Left renal cortex interstitium (tissue), 4 donors: ENCODE results near the gene KCNMB2. TPM values are rescaled to one million over a fixed set of nuclear protein-coding genes. Genes with fewer than 3 reads are reported as not detected.

ENCODE experiments used
- DNase-seq, 4 donors: peaks; one replicate each; pipeline ENCODE4 v3.0.0-alpha.2; 2013; ENCODE audit warnings: low read depth in 4 of 4, low spot score in 2 of 4, missing footprints in 1 of 4
- polyA plus RNA-seq, 4 donors: library from polyadenylated mRNA; unstranded; fragments of 120-200 nt; gene quantifications; one replicate each; pipeline ENCODE4 v1.2.1, GENCODE V29; 2013; ENCODE audit not compliant: insufficient read length in 4 of 4

The KCNMB2 gene
- polyA plus RNA-seq, 4 donors = 22.5 to 32.0 (median 29.9) TPM

GRCh38 chr3:178802259-178802658 is 266.0 kb downstream of the KCNMB2 start:
- no peak for DNase-seq

DNA sequence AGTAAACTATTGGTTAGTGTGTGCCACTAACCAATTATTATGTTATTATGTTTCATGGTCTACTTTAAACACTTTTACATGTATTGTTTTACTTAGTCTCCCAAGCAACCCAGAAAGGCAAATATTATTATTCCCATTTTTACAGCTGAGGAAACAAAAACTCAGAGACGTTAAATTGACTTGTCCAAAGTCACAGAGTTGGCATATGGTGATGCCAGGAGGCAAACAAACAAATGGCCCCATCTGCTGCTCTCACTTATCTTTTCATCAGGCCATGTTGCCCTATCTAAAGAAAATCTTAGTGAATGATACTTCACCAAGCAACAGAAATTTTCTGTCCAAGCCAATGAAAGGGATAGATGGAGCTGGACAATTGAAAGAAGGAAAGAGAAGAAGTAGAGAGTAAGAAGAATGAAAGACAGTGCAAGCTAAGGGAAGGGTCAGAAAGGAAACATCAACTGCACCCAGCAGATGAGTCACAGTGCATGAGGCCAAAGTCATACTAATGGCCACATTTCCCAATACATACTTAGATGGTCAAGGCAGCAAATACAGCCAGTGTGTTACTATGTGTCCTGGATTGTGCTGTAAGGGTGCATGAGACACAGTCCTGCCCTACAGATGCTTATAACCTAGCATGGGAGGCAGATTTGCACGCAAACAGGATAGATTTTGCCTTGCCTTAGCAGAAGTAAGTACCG is 266.9 kb downstream of the KCNMB2 start:
- DNase-seq = no peak

GRCh38 chr3:178804606-178805005 is 268.4 kb downstream of the KCNMB2 start:
- DNase-seq = no peak

GRCh38 chr3:178805741-178806140 is 269.5 kb downstream of the KCNMB2 start:
- no peak for DNase-seq

- DNase-seq = no peak
These were observed 270.4 kb downstream of the KCNMB2 start for GRCh38 chr3:178806651-178807050.

DNA sequence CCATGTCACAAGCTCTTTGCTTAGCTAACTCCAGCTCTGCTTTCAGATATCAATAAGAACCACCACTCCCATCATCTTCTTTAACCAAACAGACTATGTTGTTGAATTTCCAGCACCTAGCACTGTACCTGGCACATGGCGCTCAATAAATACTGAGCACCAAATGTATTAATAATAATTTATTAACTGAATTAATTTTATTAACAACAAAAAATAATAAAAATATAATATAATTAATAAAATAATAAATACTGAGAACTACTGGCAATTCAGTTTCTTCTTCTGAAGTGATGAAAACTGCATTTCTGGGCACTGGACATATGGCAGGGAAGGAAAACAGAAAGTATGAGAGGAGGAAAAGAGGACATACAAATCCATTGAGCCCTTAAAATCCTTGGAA is 271.5 kb downstream of the KCNMB2 start:
- DNase-seq = no peak

- DNase-seq = no peak
These were observed 272.5 kb downstream of the KCNMB2 start for GRCh38 chr3:178808748-178809147.

DNA sequence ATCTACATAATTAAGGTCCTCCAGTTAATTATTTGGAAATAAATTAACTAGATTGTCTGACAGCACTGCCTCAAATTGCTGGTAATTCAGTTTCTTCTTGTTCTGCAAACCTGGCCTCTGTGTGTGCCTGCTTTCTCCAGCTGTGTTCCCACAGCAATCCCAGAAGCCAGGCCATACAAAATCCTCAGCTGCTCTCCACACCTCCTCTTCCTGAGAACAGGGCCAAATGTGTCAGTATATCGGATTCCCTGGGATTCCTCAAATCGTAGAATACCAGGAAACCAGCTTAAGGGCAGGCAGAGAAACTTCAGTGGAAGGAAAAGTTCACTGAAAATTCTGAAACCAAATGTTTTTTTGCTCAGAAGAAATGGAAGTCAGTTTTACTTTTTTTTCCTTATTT is 273.9 kb downstream of the KCNMB2 start:
- no peak for DNase-seq

GRCh38 chr3:178822722-178823121 is 286.5 kb downstream of the KCNMB2 start:
- no peak for DNase-seq

DNA sequence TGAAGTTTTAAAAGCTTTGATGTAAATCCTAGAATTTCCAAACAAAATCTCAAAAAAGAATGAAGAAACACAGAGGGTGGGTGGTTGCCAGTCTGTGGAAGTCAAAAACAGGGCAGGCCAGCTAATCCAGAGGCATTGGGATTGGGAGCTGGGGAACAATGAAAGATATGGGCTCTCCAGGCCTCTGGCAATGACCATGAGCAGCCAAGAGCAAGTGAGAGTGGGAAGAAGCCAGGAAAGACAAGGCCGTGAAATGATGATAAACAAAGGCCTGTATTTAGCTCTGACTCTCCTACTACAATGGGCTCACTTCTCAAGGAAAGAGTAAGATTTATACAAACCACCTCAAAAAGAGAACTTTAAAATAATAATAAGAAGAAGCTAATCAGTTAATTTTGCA is 286.9 kb downstream of the KCNMB2 start:
- no peak for DNase-seq

DNA sequence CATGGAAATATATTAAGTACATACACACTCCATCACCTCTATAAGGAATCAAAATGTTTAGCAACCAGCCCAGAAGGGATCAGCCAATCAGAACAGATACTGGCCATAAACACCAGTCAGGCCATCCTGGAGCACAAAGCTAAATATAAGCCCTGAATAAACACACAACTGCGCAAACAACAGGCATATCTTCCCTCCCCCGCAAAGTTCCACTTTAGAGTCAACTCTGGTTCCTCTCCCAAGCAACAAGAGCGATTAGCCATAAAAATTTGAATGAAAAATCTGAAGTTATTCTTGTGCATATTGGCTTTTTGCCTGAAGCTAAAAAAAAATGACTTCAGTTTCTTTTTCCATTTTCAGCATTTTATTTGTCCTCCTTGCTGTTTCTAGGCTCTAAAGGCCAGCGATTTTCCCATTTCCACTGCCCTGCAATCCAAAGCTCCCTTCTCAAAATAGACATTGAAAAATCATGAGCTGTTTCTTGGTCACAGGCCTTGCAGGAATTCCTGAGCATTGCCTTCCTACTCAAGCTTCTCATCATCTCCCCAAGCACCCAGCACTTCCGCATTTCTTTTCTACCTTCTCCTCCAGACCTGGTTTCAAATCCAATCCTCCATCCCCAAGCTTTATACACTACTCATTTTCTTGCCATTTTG is 287.5 kb downstream of the KCNMB2 start:
- peak in 1 of 4 donors; percentile 9 for DNase-seq

DNA sequence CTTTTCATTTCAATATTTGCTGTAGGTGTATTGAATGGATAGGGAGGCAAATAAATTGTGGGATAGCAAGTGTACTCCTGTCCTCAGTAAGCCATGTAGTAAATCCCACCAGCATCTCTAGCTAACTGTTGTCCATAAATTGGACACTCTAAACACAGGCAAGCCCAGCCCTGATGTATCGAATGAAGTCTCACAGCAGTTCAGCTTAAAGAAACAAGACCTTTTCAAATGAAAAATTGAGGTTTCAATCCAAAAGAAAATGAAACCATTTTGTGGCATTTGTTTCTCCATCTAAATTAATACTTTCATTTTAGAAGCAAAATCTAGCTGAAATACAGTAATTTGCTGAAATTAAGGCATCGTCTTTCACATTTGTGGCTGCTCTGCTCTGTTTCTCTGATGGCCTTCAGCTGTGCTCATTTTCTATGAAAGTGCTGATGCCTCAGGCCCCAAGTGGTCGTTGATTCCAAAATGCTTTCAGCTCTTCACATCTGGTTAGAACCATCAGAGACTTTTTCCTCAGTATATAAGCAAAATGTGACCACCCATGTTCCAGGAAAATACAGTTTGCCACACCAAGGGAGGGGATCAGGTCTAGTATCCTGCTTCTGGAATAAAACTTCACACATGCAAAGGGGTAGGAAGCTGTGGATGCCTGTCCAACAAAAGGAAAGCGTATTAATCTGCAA is 290.3 kb downstream of the KCNMB2 start:
- DNase-seq = no peak

GRCh38 chr3:178827285-178827856 is 291.1 kb downstream of the KCNMB2 start:
- DNase-seq = no peak

DNA sequence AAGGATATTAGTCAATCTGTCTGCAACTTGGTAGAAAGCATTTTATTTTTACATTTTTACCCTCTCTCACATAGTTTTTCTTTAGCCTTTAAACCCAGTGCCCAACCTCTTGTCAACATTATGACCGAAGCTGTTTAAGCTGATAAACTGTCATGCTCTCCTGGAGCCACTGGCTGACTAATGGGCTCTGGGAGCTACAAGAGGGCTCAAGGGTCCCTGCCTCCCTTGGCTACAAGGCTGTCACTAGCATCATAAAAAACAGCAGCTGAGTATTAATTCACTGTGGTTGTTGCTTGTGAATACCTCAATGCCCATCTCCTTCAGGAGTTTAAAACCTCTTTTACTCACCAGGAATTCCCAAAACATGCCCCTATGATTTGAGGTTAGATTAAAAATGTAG is 297.5 kb downstream of the KCNMB2 start:
- no peak for DNase-seq

- no peak for DNase-seq
These were observed 298.8 kb downstream of the KCNMB2 start for GRCh38 chr3:178835033-178835432.

GRCh38 chr3:178837512-178837911 is 301.3 kb downstream of the KCNMB2 start:
- no peak for DNase-seq

DNA sequence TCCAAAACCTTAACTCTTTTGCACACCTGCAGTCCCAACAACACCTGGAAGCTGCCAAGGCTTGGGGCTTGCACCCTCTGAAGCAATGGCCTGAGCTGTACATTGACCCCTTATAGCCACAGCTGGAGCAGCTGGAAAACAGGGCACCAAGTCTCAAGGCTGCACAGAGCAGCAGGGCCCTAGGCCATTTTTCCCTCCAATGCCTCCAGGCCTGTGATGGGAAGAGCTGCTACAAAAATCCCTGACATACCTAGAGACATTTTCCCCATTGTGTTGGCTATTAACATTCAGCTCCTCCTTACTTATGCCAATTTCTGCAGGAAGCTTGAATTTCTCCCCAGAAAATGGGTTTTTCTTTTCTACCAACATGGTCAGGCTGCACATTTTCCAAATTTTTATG is 304.4 kb downstream of the KCNMB2 start:
- no peak for DNase-seq

GRCh38 chr3:178841011-178841410 is 304.8 kb downstream of the KCNMB2 start:
- no peak for DNase-seq

DNA sequence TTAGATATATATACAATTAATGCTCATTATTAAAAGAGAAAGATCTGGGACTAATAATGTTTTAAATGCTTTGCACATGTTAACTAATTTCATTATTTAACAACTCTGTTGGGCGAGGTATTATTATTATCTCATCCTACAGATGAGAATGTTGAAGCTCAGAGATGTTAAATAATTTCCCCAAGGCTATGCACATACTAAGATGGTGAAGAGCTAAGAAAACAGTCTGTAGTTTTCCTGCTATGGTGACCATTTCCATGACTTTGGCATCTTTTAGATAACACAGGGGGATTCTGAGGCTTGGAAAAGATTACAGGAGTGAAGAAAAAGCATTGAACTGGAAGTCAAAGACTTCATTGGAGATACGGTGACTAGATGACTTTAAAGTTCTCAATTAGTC is 308.7 kb downstream of the KCNMB2 start:
- no peak for DNase-seq

GRCh38 chr3:178845420-178846118 is 309.3 kb downstream of the KCNMB2 start:
- DNase-seq = no peak

DNA sequence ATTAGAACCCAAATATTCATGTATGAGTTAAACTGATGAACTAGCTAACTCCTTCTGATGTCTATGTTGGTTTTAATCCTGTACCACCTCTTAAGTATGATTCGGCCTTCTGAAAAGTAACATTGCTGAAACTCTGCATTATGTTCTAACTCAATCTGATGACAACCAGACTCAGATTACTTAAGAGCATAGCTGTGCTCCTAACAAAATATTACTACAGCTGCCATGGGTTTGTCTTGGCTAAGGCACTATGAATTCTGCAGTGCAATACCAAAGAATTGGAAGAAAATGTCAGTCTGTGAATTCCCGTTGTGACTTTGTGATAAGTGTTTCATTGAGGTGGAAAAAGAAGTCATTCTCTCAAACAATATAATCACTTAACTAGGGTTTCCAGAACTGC is 311.0 kb downstream of the KCNMB2 start:
- no peak for DNase-seq
